ENCODE results near the gene OR4C45.

DNA sequence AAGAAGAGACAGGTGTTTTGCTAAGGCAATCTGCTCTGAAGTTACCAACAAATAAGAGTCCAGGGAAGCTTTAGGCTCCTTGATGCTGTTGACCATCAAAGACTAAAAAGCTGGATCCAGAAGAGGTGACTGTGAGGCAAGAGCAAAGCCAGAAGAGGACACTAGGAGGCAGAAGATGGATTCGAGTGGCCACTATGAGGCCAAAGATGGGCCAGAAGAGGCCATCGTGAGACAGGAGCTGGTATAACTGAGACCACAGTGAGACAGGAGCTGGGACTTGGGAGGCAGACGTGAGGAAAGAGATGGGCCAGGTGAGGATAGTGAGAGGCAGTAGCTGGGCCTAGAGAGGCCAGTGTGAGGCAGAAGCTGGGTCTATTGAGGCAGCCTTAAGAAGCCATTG lies 37.7 kb downstream of the OR4C45 start:
- TF ChIP-seq EZH2 (IDR thresholded peaks at IDR 0.05; ENCODE audit: low read length, unreplicated experiment), result no peak
- TF ChIP-seq, protein P1, sequence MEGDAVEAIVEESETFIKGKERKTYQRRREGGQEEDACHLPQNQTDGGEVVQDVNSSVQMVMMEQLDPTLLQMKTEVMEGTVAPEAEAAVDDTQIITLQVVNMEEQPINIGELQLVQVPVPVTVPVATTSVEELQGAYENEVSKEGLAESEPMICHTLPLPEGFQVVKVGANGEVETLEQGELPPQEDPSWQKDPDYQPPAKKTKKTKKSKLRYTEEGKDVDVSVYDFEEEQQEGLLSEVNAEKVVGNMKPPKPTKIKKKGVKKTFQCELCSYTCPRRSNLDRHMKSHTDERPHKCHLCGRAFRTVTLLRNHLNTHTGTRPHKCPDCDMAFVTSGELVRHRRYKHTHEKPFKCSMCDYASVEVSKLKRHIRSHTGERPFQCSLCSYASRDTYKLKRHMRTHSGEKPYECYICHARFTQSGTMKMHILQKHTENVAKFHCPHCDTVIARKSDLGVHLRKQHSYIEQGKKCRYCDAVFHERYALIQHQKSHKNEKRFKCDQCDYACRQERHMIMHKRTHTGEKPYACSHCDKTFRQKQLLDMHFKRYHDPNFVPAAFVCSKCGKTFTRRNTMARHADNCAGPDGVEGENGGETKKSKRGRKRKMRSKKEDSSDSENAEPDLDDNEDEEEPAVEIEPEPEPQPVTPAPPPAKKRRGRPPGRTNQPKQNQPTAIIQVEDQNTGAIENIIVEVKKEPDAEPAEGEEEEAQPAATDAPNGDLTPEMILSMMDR (conservative IDR thresholded peaks at IDR 0.05; ENCODE audit: low read depth, low read length), result no peak
- no peak for TF ChIP-seq EZH2phosphoT487 (IDR thresholded peaks at IDR 0.05; ENCODE audit: borderline replicate concordance, low read length)

Measured in PC-3 (cell line).